K562 (cell line): ENCODE results near the gene SLC43A2. TPM values are rescaled to one million over a fixed set of nuclear protein-coding genes. Genes with fewer than 3 reads are reported as not detected.

Experiments used
- ARNT ChIP-seq, 2 experiments: fragments of 450-650 bp; IDR thresholded peaks; 2 replicates each; pipeline ENCODE4 v1.6.1; 2016; ENCODE audit warnings: mild to moderate bottlenecking in 1 of 2
- E2F8 ChIP-seq: fragments of 450-650 bp; IDR thresholded peaks from 2 replicates; pipeline ENCODE4 v1.7.1; 2018; ENCODE audit warnings: mild to moderate bottlenecking, low read depth; ENCODE audit not compliant: partially characterized antibody
- FOXA3 ChIP-seq, 2 experiments: fragments of 450-650 bp in 1 of 2; sonication (generic) in 1 of 2; formaldehyde crosslinking; IDR thresholded peaks in 1 of 2; conservative IDR thresholded peaks in 1 of 2; 2 replicates each; pipeline versions ENCODE4 v1.4.0 to v1.8.0; 2020 to 2022; ENCODE audit warnings: mild to moderate bottlenecking in 2 of 2, missing genetic modification reagents in 1 of 2
- HBP1 ChIP-seq: fragments of 450-650 bp; formaldehyde crosslinking; IDR thresholded peaks from 2 replicates; pipeline ENCODE4 v1.4.0; 2022; ENCODE audit warnings: missing genetic modification characterization
- MITF ChIP-seq: IDR thresholded peaks from 2 replicates; pipeline ENCODE4 v1.6.1; 2014; ENCODE audit warnings: antibody characterized with exemption
- PRMT5 ChIP-seq: sonication (generic); formaldehyde crosslinking; IDR thresholded peaks from 2 replicates; pipeline ENCODE4 v1.5.0; 2020; ENCODE audit warnings: missing genetic modification reagents
- PTRF ChIP-seq: fragments of 450-650 bp; IDR thresholded peaks from 2 replicates; pipeline ENCODE4 v1.6.1; 2016; ENCODE audit warnings: mild to moderate bottlenecking, missing genetic modification characterization, missing compliant biosample characterization
- RBM15 ChIP-seq: fragments of 200-400 bp; formaldehyde crosslinking; IDR thresholded peaks from 2 replicates; pipeline ENCODE4 v1.6.1; 2018; ENCODE audit warnings: mild to moderate bottlenecking, low read length, moderate library complexity; ENCODE audit not compliant: insufficient read depth
- SMARCA5 ChIP-seq: fragments of 450-650 bp; IDR thresholded peaks from 2 replicates; pipeline ENCODE4 v1.6.1; 2016
- ZBTB43 ChIP-seq: sonication (generic); formaldehyde crosslinking; IDR thresholded peaks from 2 replicates; pipeline ENCODE4 v1.8.0; 2023; ENCODE audit warnings: mild to moderate bottlenecking, missing genetic modification reagents
- ZKSCAN1 ChIP-seq: fragments of 150-350 bp; IDR thresholded peaks from 2 replicates; pipeline ENCODE4 v1.6.1; 2016; ENCODE audit warnings: low read depth, low read length
- ZNF197 ChIP-seq: fragments of 200-800 bp; sonication (Bioruptor generic); IDR thresholded peaks from 2 replicates; pipeline ENCODE4 v1.6.1; 2016; ENCODE audit warnings: low read depth, missing genetic modification characterization, missing compliant biosample characterization
- ZNF280B ChIP-seq: fragments of 250-450 bp; sonication (Bioruptor Pico); IDR thresholded peaks from 2 replicates; pipeline ENCODE4 v1.5.1; 2021; ENCODE audit warnings: mild to moderate bottlenecking
- ZNF311 ChIP-seq: fragments of 250-450 bp; sonication (Bioruptor Pico); IDR thresholded peaks from 2 replicates; pipeline ENCODE4 v1.4.0; 2020; ENCODE audit warnings: mild to moderate bottlenecking, moderate library complexity
- polyA plus RNA-seq, 8 experiments: library from polyadenylated mRNA; depleted of rRNA in 4 of 8; stranded (reverse) in 5 of 8; unstranded in 3 of 8; fragments of >200 nt; fragmentation: Nextera tagmentation in 2 of 8; fragmentation: Illumina TruSeq in 1 of 8; extraction: Ambion mirVana in 2 of 8; extraction: Trizol in 1 of 8; gene quantifications; 2 replicates each; pipeline versions ENCODE4 v1.2.1 to v1.2.3, GENCODE V29; 2011 to 2014; ENCODE audit warnings: inconsistent platforms in 1 of 8, missing spikeins in 1 of 8
- total RNA-seq, 7 experiments: library from RNA; depleted of rRNA in 6 of 7; stranded (reverse); fragments of >200 nt in 6 of 7; fragmentation: Illumina TruSeq in 2 of 7; extraction: Trizol in 2 of 7; gene quantifications; 2 replicates each; pipeline versions ENCODE4 v1.2.1 to v1.2.3, GENCODE V29; 2011 to 2021; ENCODE audit warnings: low replicate concordance in 1 of 7
- TF ChIP-seq, protein P1 (sequence below): fragments of 250-450 bp; sonication (Bioruptor Pico); IDR thresholded peaks from 2 replicates; pipeline ENCODE4 v1.8.0; 2022; ENCODE audit warnings: inconsistent platforms, mild to moderate bottlenecking, moderate library complexity, borderline replicate concordance

Gene SLC43A2
- total and polyA plus RNA-seq, 9 of the 15 experiments (the other 6 are each of a cell fraction or from before 2014, with no cell fraction given) = 0.03 to 10.2 (median 3.6) TPM

- TF ChIP-seq ZNF280B (no peak), PTRF (no peak), PRMT5 (CRISPR knock-in tag) (no peak), MITF (no peak), ZBTB43 (no peak), RBM15 (no peak), SMARCA5 (no peak), ZNF311 (CRISPR knock-in tag) (no peak), E2F8 (no peak), ZKSCAN1 (no peak), FOXA3 (CRISPR knock-in tag; conservative IDR thresholded peaks at IDR 0.05 in 1 of 2, IDR thresholded peaks at IDR 0.05 in 1 of 2) (no peak), ZNF197 (CRISPR knock-in tag) (no peak), HBP1 (CRISPR knock-in tag) (no peak), ARNT (IDR thresholded peaks at IDR 0.05) (no peak)
- TF ChIP-seq, protein P1, sequence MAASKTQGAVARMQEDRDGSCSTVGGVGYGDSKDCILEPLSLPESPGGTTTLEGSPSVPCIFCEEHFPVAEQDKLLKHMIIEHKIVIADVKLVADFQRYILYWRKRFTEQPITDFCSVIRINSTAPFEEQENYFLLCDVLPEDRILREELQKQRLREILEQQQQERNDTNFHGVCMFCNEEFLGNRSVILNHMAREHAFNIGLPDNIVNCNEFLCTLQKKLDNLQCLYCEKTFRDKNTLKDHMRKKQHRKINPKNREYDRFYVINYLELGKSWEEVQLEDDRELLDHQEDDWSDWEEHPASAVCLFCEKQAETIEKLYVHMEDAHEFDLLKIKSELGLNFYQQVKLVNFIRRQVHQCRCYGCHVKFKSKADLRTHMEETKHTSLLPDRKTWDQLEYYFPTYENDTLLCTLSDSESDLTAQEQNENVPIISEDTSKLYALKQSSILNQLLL = no peak
These were observed at the start of gene SLC43A2 (continued) for GRCh38 chr17:1627982-1628855.
